ENCODE results near the gene ADGRG6.

DNA sequence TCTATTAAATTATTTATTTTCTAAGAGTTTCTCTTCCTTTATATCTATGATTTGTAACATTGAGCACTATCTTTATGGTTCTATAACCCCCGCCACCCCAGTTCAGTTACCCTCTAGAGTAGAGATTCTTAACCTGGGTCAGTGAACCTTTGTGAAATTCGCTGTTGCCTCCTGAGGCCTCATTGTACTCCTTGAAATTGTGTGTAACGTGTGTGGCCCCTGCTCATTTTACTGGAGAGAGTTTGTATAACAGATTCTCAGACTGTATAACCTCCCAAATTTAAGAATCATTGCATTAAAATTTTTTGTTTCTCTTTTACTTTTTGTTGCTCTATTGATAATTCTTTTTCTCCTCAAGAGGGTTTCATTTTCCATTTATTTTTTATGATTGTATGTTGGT lies 65.3 kb downstream of the ADGRG6 start:
- TF ChIP-seq ZNF274 (IDR thresholded peaks at IDR 0.05; ENCODE audit: low read depth, low read length), result no peak
- no peak for TF ChIP-seq YY1 (IDR thresholded peaks at IDR 0.05; ENCODE audit: insufficient read depth, insufficient read length)

Measured in NT2/D1 (cell line).